Measurements from ENCODE around the gene RRP15.

The RRP15 gene, protein sequence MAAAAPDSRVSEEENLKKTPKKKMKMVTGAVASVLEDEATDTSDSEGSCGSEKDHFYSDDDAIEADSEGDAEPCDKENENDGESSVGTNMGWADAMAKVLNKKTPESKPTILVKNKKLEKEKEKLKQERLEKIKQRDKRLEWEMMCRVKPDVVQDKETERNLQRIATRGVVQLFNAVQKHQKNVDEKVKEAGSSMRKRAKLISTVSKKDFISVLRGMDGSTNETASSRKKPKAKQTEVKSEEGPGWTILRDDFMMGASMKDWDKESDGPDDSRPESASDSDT

GRCh38 chr1:218284917-218285635, at the start of gene RRP15:
Gene RRP15, plus strand, starts transcription at chr1:218285293. Its CDS starts 24 bp downstream, at chr1:218285317.
- peak; percentile 70 for DNase-seq (ENCODE audit: low read depth)

GRCh38 chr1:218242171-218242570, 42.9 kb upstream of the RRP15 start:
- DNase-seq (ENCODE audit: low read depth): no peak

DNA sequence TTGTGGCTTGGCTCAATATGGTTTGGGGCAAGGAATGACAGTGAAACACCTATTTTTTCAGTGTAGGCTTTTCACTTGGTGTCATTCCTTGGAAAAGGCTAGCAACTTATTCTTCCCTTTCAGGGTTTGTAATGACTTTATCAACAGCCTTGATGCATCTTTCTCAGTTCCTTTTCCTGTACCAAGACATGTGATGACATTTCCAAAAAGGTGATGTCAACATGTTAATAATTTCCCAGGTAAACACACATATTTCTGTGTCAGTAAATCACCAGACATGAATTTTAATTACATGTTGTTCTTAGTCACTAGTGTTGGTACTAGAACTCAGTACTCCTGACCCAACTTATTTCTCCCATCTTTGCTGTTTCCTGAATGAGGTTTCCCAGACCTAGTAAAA, 37.8 kb upstream of the RRP15 start:
- no peak for DNase-seq (ENCODE audit: low read depth)

GRCh38 chr1:218249338-218250140, 35.6 kb upstream of the RRP15 start:
- no peak for DNase-seq (ENCODE audit: low read depth)

- no peak for DNase-seq (ENCODE audit: low read depth)
Measured at GRCh38 chr1:218250492-218250891, 34.6 kb upstream of the RRP15 start.

- DNase-seq (ENCODE audit: low read depth): no peak
Measured at GRCh38 chr1:218254296-218254946, 30.7 kb upstream of the RRP15 start.

DNA sequence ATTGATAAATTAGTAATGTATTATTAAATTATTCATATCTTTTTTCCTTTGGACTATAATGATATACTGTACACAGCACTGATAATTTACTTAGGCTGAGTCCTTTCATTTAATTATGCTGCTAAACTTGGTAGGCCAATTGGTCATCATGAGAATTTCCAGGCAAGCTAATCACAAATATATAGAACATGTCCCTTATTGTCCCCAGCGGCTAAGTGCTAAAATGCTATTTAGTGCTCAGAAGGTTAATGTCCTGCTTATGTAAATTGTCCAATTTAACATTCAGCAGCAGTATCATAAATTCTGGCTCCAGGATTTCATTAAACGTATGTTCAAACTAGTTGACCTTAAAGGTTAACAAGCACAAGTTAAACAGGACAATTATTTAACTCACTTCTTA, 30.0 kb upstream of the RRP15 start:
- no peak for DNase-seq (ENCODE audit: low read depth)

DNA sequence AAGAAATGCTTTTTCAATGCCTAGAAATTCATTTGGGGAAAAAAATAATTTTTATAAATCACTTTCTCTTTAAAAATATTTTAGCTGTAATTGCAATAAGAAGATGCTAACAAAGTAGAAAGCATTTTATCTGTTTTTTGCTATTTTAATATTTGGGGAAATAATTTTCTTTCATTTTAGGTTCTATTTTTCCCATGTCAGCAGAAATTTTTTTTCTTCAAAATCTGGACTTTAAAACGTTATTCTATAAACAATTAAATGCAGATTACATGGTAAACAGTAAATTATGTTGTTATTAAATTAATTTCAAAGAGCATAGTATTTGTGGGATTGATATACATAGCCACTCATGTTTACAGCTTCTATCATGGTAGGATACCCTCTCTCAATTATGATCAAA, 27.7 kb upstream of the RRP15 start:
- DNase-seq (ENCODE audit: low read depth): no peak

DNA sequence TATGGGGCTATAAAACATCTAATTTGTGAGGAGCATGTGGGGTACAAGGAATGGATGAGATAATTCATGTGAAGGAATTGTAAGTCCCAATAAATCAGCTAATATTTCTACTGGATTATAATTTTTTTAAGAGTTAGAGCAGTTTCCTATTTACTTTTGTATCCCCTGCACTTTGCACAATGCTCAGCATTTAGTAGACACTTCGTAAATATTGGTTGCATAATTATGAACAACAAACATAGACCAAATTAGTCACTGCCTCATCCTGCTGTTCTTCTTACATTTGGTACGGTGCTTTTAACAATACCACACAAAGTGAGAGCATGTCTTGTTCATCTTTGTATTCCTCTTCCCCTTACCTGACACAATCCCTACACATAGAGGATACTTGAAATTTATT, 27.1 kb upstream of the RRP15 start:
- no peak for DNase-seq (ENCODE audit: low read depth)

DNA sequence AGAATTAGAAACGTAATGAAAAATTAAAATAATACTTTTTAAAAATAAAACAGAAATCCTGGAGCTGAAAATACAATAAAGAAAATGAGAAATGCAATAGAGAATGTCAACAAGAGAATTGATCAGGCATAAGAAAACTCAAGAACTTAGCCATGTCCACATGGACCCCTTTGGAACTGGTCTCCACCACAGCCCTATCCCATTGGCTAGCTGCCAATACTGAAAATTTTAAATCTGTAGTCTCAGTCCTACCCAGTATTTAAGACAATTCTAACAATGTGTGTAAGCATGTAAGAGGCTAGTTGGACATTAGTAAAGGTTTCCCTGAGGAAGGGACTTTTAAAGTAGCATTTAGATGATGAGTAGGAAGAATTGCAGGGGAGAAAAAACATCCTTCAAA, 25.8 kb upstream of the RRP15 start:
- no peak for DNase-seq (ENCODE audit: low read depth)

DNA sequence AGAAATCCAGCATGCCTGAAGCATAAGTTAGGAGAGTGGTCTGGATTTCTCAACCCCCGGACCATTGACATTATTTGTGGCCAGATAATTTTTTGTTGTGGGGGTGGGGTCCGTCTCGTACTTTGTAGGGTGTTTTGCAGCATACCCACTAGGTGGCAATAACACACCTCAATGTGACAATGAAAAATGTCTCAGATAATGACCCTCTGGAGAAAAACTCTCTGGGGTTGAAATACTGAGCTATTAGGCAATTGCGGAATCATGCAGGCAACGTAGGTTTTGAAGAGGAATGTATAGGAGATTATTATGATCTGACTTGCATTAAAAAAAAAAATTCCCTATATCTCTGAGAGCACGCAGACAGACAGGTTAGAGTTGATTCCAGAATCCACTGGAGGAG, 25.3 kb upstream of the RRP15 start:
- no peak for DNase-seq (ENCODE audit: low read depth)

DNA sequence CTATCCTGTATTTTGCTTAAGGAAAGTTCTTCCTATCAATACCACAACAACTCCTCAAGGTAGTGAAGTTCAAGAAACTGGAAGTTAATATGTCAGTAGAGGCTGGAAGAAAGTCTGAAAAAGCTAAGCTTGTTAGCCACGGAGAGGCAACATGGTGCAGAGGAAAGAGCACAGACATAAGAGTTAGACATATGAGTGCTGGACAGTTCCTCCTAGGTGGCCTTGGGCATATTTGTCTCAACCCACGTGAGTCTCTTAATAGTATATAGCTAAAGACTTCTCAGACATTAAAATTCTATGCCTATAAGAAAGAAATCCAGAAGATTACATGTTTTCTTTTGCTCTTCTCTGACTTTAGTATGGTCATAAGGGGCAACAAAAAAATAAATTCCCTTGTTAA, 22.8 kb upstream of the RRP15 start:
- DNase-seq (ENCODE audit: low read depth): no peak

DNA sequence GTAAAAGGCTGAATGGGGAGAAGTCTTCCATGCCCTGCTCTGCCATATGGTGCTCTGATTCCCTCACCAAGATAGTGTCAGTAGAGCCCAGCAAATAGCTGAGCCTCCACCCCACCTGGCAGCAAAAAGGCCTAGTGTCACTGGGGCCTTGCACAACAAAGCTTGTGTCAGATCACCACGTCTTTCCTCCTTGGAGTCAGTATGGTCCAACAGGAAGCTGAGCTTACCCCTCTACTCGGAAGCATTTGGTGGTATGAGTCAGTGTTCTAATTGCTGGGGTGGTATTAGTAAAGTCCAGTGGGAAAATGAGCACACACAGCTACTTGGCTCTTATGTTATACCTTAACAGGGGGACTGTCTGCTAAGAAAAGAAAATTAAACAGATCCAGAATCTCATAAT, 18.7 kb upstream of the RRP15 start:
- DNase-seq (ENCODE audit: low read depth): no peak

GRCh38 chr1:218272366-218272765, 12.7 kb upstream of the RRP15 start:
- no peak for DNase-seq (ENCODE audit: low read depth)

DNA sequence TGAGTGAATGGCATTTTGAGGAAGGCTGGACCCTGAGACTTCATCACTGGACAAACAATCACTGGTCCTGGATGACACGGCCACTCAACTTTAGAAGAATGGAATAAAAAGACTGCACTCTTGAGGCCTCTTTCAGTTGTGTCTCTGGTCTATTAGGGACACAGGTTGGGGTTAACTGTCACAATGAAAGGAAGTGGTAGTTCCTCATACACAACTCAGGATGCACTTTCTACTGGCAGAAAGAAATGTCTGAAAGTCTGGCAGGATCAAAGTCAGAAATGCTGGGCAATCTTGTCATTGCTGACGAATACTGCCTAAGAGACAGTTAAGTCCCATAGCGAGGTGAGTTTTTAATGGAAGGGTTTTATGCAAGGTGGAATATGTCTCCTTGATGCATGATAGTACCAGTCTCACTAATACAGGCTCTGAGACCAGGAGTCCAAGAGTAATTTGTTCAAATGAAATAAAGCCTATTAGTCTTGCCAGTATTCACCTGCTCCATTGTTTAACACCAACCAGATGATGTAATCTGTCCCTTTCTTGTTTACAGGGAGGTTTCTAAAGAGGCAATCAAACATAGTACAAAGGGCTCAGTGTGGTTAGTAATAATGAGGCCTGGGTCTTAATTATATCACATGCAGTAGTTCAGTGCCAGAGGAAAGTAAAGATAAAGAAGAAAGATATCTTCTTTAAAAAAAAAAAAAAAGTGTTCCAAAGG, 11.2 kb upstream of the RRP15 start:
- no peak for DNase-seq (ENCODE audit: low read depth)

- no peak for DNase-seq (ENCODE audit: low read depth)
Measured at GRCh38 chr1:218274511-218274910, 10.6 kb upstream of the RRP15 start.

DNA sequence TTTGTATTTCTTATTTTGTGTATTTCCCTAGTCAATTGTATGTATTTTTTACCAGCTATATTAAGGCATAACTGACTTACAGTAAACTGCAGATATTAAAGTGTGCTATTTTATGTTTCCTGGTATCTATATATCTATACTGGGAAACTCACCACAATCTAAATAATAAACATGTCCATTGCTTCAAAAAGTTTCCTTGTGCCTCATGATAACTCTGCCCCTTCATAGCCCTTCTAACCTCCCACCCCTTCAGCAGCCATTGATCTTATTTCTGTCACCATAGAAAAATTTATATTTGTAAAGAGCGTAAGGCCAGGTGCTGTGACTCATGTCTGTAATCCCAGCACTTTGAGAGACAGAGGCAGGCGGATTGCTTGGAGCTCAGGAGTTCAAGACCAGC, 9.3 kb upstream of the RRP15 start:
- DNase-seq (ENCODE audit: low read depth): no peak

GRCh38 chr1:218281285-218281684, 3.8 kb upstream of the RRP15 start:
- no peak for DNase-seq (ENCODE audit: low read depth)

GRCh38 chr1:218284377-218284916, 646 bp upstream of the RRP15 start:
- DNase-seq (ENCODE audit: low read depth): no peak

DNA sequence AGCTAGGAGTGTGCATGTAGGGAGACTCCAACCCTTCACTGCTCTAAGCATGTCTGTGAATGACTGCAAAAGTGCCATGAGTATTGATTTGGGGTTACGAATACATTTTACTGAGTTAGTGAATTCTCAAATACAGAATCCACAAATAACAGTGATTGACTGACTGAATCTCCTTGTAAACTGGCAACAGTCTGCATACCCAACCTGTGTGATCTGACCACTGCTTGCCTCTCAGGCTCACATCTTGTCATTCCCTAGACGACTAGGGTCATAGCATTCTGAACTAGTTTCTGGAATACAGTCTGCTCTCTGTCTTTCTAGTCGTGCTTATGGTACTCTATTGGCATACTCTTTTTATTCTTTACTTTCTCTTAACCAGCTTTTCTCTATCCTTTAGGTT, 7.4 kb downstream of the RRP15 start:
- no peak for DNase-seq (ENCODE audit: low read depth)

DNA sequence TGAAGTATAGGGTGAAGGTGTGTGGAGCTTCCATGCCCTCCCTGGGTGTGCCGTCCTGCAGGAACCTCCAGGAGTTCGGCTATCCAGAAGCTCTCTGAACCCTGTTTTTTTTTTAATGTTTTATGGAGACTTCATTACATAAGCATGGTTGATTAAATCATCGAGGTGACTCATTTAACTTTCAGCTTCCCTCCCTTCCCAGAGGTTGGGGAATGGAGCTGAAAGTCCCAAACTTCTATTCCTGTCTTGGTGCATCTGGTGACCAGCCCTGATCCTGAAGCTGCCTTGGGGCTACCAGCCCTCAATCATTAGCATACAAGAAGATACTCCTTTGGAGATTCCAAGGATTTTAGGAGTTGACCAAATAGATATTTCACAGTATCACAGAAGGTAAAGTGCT, 9.5 kb downstream of the RRP15 start:
- no peak for DNase-seq (ENCODE audit: low read depth)

DNA sequence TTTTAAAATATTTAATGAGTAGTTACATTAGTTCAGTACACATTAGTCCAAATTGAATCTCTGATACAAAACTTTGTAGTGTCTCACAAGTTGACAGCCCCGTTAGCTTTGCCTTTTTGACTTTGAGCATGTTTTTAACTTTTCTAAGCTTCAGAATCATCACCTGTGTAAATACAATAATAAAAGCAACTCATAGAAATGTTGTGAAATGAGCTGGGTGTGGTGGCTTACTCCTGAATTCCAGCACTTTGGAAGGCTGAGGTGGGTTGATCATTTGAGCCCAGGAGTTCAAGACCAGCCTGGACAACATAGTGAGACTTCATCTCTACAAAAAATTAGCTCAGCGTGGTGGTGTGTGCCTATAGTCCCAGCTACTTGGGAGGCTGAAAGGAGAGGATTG, 11.1 kb downstream of the RRP15 start:
- no peak for DNase-seq (ENCODE audit: low read depth)

Data from T-helper 22 cell (primary cell).